ENCODE measurements around the gene ZFC3H1.
"Not testable (repeated sequence)": the region's sequence is repeated elsewhere in the genome, so short reads cannot be mapped to it uniquely, and the experiment has no call there.

ZFC3H1 gene, protein sequence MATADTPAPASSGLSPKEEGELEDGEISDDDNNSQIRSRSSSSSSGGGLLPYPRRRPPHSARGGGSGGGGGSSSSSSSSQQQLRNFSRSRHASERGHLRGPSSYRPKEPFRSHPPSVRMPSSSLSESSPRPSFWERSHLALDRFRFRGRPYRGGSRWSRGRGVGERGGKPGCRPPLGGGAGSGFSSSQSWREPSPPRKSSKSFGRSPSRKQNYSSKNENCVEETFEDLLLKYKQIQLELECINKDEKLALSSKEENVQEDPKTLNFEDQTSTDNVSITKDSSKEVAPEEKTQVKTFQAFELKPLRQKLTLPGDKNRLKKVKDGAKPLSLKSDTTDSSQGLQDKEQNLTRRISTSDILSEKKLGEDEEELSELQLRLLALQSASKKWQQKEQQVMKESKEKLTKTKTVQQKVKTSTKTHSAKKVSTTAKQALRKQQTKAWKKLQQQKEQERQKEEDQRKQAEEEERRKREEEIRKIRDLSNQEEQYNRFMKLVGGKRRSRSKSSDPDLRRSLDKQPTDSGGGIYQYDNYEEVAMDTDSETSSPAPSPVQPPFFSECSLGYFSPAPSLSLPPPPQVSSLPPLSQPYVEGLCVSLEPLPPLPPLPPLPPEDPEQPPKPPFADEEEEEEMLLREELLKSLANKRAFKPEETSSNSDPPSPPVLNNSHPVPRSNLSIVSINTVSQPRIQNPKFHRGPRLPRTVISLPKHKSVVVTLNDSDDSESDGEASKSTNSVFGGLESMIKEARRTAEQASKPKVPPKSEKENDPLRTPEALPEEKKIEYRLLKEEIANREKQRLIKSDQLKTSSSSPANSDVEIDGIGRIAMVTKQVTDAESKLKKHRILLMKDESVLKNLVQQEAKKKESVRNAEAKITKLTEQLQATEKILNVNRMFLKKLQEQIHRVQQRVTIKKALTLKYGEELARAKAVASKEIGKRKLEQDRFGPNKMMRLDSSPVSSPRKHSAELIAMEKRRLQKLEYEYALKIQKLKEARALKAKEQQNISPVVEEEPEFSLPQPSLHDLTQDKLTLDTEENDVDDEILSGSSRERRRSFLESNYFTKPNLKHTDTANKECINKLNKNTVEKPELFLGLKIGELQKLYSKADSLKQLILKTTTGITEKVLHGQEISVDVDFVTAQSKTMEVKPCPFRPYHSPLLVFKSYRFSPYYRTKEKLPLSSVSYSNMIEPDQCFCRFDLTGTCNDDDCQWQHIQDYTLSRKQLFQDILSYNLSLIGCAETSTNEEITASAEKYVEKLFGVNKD (N-terminal part only)

DNA sequence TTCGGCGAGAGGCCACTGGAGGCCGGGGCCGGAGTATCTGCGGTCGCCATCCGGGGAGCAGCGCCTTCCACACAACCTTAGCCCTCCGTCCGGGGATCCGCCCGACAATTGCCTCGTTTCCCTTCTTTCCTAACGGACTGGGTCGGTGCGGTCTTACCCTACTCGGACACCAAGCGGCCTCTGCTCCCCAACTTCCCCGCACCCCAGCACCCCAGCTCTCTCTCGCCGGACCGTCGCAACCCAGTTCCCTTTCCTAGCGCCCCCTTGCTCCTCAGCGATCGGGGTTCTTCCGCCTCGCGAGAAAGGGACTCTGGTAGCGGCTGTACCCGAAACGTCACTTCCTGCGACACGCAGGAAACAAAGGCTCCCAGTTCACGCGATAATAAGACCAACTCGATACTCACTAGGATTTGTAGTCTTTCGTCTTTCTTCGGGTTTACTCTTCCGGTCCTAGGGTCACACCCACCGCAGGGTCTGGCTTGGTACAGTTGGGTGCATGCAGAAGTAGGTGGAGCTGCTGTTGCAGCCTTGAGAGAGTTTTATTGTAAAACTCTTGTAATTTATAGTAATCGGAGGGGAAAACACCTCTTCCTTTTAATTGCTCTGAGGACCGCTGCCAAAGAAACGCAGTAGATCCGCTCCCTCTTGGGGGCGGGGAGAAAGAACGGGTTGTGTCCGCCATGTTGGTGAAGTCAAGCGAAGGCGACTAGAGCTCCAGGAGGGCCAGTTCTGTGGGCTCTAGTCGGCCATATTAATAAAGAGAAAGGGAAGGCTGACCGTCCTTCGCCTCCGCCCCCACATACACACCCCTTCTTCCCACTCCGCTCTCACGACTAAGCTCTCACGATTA lies at the start of gene ZFC3H1, which contains the start of gene THAP2:
ZFC3H1 (minus strand) TSS at position 288 of the 850 bp plus-strand sequence; CDS start at position 50, 238 bp downstream.
THAP2 (plus strand) TSS at position 741 of the 850 bp plus-strand sequence. CDS start 209 bp downstream, outside the sequence.
- DNase-seq (ENCODE audit: low read depth in 3 of 3, low spot score in 1 of 3) = peak; percentile 69 to 81 (median 78)

DNA sequence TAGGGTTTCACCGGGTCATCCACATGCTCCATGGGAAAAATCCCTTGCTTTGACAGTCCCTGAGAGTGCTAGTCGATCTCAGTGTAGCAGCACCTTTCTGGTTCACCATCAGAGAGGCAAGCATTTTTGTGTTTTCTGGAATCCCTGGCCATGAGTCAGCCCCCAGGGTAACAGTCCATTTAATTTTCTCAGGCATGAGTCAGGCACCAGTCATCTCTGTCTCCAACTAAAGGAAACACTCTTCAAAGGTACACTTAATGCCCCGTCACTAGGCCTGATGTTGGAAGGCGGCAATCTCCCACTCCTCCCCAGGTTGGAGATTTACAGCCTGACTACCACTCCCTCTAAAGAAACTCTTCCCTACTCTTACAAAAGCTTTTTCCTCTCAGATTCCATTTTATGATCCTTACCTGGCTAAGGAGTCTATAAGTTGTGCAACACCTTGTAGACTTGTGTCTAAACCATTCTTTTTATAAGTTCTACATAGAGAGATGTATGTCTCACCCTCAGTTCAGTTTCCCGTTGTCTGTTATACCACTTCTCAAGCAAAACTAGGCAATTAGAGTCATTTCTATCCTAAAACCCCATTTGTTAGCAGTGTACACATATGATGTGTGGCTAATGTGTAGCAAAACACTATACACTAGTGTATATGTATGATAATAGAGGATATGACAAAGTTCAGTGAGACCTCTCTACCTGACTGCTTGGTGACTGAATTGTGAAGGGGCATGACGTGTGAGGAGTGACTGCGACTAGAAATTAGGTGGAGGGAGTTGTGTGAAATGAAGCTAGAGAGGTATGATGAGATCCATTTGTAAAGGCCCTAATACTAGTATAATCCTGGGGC lies 46.9 kb upstream of the ZFC3H1 start:
- no peak for DNase-seq (ENCODE audit: low read depth in 3 of 3, low spot score in 1 of 3)

DNA sequence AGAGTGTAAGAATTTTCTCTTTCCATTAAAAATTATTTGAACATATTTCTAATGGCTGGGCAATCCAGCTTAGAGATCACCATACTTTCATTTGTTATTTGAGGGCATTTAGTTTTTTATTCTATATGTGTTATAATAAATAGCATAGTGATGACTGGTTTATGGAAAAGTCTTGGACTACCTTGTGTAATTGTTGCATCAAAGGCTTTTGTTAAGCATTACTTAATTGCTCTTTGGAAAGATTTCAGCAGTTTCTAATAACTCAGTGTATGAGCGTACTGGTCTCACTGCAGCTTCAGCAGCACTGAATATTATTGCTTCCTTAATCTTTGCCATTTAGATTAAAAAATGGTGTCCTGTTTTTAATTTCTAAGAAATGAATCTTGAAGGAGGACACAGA lies 45.0 kb upstream of the ZFC3H1 start:
- DNase-seq (ENCODE audit: low read depth in 3 of 3, low spot score in 1 of 3) = no peak

GRCh38 chr12:71704920-71705319 lies 41.3 kb upstream of the ZFC3H1 start:
- DNase-seq (ENCODE audit: low read depth in 3 of 3, low spot score in 1 of 3) = no peak

DNA sequence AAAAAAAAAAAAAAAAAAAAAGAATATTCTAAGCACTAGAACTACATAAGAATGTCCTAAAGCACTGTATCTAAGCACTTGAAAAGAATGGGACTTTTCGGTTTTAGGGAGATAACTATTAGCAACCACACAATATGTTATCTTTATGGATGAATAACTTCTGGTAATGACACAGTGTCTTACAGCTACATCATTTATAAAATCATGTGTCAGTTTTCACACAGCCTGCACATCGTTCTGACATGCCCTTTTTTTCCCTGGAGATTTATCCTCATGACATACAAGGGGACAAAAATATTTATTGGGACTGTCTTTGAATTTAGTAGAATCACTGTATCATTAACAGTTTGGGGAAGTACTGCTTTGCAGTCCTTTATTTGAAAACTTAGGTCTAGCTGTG lies 39.6 kb upstream of the ZFC3H1 start:
- DNase-seq (ENCODE audit: low read depth in 3 of 3, low spot score in 1 of 3) = no peak

GRCh38 chr12:71702590-71702989 lies 38.9 kb upstream of the ZFC3H1 start:
- DNase-seq (ENCODE audit: low read depth in 3 of 3, low spot score in 1 of 3) = no peak

DNA sequence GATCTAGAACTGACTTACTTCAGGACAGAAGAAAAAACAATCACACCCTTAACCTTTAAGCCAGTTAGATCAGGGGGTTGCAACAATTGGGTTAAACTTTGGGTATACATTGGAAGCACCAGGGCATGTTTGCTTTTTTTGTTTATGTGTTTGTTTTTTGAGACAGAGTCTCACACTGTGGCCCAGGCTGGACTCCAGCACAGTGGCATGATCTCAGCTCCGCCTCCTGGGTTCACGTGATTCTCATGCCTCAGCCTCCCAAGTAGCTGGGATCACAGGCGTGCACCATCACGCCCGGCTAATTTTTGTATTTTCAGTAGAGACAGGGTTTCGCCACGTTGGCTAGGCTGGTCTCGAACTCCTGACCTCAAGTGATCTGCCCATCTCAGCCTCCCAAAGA lies 38.5 kb upstream of the ZFC3H1 start:
- DNase-seq (ENCODE audit: low read depth in 3 of 3, low spot score in 1 of 3) = not testable (repeated sequence)

DNA sequence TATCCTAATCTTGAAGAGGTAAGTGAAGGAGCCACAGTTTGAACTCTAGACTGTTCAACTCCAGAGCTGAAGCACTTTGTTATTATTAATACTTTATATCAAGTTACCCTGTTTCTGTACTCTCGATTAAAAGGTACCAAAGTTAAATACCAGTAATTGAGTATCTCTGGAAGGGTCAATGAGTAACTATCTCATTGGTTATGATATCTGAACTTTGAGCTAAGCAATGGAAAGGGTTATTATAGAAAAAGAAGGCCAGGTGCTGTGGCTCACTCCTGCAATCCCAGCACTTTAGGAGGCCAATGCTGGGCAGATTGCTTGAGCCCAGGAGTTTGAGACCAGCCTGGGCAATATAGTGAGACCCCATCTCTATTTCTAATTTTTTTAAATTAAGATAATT lies 32.1 kb upstream of the ZFC3H1 start:
- DNase-seq (ENCODE audit: low read depth in 3 of 3, low spot score in 1 of 3) = no peak

DNA sequence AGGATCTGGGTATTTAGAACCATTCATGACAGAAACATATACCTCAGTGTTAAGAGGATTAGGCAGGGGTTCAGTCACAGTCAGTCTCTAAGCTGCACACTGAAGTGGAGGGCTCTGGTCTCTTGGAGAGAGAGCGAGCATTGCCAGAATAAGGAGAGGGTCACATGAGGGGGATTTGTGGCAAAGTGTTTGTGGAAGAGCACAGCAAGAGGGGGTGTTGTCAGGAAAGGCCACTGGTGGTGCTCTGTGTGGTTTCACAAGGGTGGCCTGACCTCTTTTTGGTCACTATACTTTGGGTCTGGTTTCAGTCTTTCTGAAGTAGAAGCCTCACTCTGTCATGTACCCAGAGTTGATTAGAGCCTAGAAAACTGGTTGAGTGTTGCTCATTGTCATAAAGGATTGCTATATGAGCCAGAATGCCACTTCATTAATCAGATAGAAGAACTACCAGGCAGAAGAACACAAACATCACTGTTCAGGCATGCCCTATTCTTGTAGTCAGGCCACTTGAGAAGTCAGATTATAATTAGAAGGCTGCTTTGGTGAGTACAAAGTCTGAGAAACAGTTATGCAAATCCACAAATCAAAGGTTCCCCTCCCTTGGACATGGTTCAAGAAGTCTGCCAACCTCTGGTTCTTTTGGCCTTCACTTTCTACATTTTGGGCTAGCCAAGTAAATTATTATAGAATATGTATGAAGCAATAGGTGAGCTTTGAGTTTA lies 30.6 kb upstream of the ZFC3H1 start:
- no peak for DNase-seq (ENCODE audit: low read depth in 3 of 3, low spot score in 1 of 3)

DNA sequence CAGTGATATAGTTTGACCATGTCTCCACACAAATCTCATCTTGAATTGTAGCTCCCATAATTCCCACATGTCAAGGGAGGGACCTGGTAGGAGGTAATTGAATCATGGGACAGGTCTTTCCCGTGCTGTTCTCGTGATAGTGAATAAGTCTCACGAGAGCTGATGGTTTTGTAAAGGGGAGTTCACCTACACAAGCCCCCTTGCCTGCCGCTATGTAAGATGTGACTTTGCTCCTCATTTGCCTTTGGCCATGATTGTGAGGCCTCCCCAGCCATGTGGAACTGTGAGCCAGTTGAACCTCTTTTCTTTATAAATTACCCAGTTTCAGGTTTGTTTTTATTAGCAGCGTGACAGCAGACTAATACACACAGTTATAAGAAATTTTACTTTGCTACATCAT lies 30.0 kb upstream of the ZFC3H1 start:
- DNase-seq (ENCODE audit: low read depth in 3 of 3, low spot score in 1 of 3) = not testable (repeated sequence)

- no peak for DNase-seq (ENCODE audit: low read depth in 3 of 3, low spot score in 1 of 3)
These were observed 29.5 kb upstream of the ZFC3H1 start for GRCh38 chr12:71693126-71693525.

DNA sequence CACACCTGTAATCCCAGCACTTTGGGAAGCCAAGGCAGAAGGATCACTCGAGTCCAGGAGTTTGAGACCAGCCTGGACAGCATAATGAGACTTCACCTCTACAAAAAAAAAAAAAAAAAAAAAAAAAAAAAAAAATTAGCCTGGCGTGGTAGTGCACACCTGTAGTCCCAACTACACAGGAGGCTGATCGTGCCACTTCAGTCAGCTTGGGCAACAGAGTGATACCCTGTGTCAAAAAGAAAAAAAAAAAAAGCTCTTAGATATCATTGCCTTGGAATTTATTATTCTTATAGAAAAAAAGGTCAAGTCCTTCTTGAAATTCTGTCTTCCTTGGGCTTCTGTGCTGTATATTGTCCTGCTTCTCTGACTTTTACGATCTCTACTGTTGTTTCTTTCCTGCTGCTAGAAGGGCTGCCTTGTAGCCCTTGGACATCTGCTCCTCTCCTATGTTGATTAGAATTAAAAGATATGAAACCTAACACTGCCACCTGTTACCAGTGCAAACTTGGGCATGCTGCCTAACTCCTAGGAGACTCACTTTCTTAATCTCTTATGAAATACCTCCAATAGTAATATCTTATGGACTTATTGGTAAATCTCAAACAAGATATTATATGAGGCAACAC lies 28.0 kb upstream of the ZFC3H1 start:
- no peak for DNase-seq (ENCODE audit: low read depth in 3 of 3, low spot score in 1 of 3)

- no peak for DNase-seq (ENCODE audit: low read depth in 3 of 3, low spot score in 1 of 3)
These were observed 25.4 kb upstream of the ZFC3H1 start for GRCh38 chr12:71688961-71689570.

GRCh38 chr12:71687172-71687571 lies 23.5 kb upstream of the ZFC3H1 start:
- not testable (repeated sequence) for DNase-seq (ENCODE audit: low read depth in 3 of 3, low spot score in 1 of 3)

DNA sequence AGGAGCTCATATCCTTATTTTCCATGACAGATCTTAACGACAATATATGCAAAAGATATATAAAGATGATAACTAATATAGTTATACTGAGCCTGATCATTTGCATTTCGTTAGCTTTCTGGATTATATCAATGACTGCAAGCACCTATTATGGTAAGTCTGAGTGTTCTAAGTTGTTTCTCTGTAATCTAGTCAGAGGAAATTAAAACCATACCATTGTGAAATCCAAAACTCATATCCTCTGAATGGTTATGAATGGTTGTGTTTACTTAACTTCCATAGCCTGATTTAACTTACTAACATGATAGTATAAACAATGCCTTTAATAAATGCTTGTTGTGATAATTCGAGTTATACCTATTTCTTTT lies 23.0 kb upstream of the ZFC3H1 start:
- DNase-seq (ENCODE audit: low read depth in 3 of 3, low spot score in 1 of 3) = no peak

DNA sequence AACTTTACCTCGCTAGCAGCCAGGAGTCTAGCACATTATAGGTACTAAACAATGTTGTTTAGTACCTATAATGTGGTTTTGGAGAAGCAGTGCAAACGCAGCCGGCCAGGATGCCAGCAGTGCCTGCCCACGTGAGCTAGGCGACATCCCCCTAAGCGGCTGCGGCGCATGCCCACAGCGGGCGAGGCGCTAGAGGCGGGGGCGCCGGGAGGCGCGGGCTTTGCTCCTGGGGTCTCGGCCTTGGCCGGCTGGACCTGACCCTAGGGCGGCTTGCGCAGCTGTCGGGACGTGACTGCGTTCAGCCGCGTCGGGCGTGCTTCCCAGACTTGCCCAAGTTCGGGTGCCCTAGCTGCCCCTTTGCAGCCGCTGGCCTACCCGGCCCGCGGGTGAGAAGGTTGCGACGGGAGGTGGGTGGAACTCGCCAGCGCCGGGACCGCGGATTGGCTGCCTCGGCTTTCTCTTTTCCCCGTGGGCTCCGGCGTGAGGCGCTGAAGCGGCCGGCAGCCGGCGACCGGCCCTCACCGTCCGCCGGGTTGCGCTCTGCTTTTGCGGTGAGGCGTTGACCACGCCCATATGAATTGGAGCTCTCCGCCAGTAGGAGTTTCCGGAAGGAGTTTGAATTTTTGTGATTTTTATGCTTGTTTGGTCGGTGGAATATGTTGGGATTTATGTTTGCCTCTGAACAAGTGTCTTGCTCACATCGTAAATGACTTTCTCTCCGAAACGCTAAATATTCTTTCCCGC lies 22.4 kb upstream of the ZFC3H1 start, which contains the start of gene TMEM19:
TMEM19 (plus strand) TSS at position 169 of the 744 bp plus-strand sequence. CDS start 599 bp downstream, outside the sequence.
- peak; percentile 45 to 62 (median 52) for DNase-seq (ENCODE audit: low read depth in 3 of 3, low spot score in 1 of 3)

DNA sequence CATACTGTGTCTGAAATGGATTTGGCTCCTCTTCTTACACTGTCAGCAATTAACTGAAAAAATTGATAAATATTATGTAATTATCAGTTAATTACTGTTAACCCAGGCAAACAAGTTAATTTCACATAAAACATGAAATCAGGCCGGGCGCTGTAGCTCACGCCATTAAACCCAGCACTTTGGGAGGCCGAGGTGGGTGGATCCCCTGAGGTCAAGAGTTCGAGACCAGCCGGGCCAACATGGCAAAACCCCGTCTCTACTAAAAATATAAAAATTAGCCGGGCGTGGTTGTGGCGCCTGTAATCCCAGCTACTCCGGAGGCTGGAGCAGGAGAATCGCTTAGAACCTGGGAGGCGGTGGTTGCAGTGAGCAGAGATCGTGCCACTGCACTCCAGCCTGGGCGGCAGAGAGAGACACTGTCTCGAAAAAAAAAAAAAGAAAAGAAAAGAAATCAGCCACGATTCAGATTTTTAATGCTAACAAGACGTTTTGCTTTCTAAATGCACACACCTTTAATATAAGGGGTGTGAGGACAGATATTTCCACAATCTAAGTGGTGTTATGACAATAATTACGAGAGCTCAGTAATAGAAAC lies 21.8 kb upstream of the ZFC3H1 start:
- DNase-seq (ENCODE audit: low read depth in 3 of 3, low spot score in 1 of 3) = no peak

All from stimulated activated CD4-positive, alpha-beta T cell treated with anti-CD3 and anti-CD28 coated beads, TNF-alpha, amount 100 ng/mL, for 1 hour (primary cell).